Ishikawa (cell line): ENCODE measurements around the gene METRN.
A peak's percentile ranks its signal among the peaks of the same experiment; 100 is the strongest.

Source experiments
- CEBPB ChIP-seq: IDR thresholded peaks from 2 replicates; pipeline ENCODE4 v1.6.1; 2012
- CREB1 ChIP-seq: IDR thresholded peaks from 2 replicates; pipeline ENCODE4 v1.6.1; 2012; ENCODE audit warnings: low read depth
- EGR1 ChIP-seq: IDR thresholded peaks from 2 replicates; pipeline ENCODE4 v1.6.1; 2012
- EP300 ChIP-seq: IDR thresholded peaks from 2 replicates; pipeline ENCODE4 v1.6.1; 2012; ENCODE audit warnings: borderline replicate concordance
- FOXM1 ChIP-seq: IDR thresholded peaks from 2 replicates; pipeline ENCODE4 v1.6.1; 2012; ENCODE audit warnings: low read depth, borderline replicate concordance
- MAX ChIP-seq: IDR thresholded peaks from 2 replicates; pipeline ENCODE4 v1.6.1; 2012
- NFIC ChIP-seq: IDR thresholded peaks from 2 replicates; pipeline ENCODE4 v1.6.1; 2012
- RAD21 ChIP-seq: IDR thresholded peaks from 2 replicates; pipeline ENCODE4 v1.6.1; 2012; ENCODE audit warnings: low read depth
- REST ChIP-seq: IDR thresholded peaks from 2 replicates; pipeline ENCODE4 v1.6.1; 2012; ENCODE audit warnings: low read depth, mild to moderate bottlenecking
- TAF1 ChIP-seq: IDR thresholded peaks from 2 replicates; pipeline ENCODE4 v1.6.1; 2012; ENCODE audit warnings: low read depth, mild to moderate bottlenecking
- TCF12 ChIP-seq: IDR thresholded peaks from 2 replicates; pipeline ENCODE4 v1.6.1; 2012; ENCODE audit warnings: low read depth
- TEAD4 ChIP-seq: IDR thresholded peaks from 2 replicates; pipeline ENCODE4 v1.6.1; 2012
- USF1 ChIP-seq: IDR thresholded peaks from 2 replicates; pipeline ENCODE4 v1.6.1; 2012
- YY1 ChIP-seq: IDR thresholded peaks from 2 replicates; pipeline ENCODE4 v1.6.1; 2012; ENCODE audit warnings: low read depth
- ZBTB7A ChIP-seq: IDR thresholded peaks from 2 replicates; pipeline ENCODE4 v1.6.1; 2012; ENCODE audit warnings: low read depth

The METRN gene

GRCh38 chr16:726438-727290, 11.7 kb downstream of the METRN start, which contains the start of the genes CCDC78 and HAGHL:
TSS of gene CCDC78 (minus strand) at chr16:726443. CDS start at chr16:726367, 76 bp downstream.
TSS of gene HAGHL (plus strand) at chr16:727106. CDS start at chr16:727510, 404 bp downstream.
- 0 out of 2 replicates have a peak, but pooled peaks have one; percentile 13 for TF ChIP-seq ZBTB7A
- TF ChIP-seq TAF1, result no peak; the same call in 1 of the 2 replicates
- TF ChIP-seq RAD21, result no peak
- TF ChIP-seq USF1, result peak; percentile 56

GRCh38 chr16:727291-727977, 12.5 kb downstream of the METRN start:
- 0 out of 2 replicates have a peak, but pooled peaks have one; percentile 22 for TF ChIP-seq ZBTB7A
- no peak for TF ChIP-seq CEBPB
- no peak for TF ChIP-seq TCF12
- peak; percentile 31; the same call in 1 of the 2 replicates for TF ChIP-seq USF1
- peak; percentile 38; the same call in 1 of the 2 replicates for TF ChIP-seq MAX

GRCh38 chr16:728131-728889, 13.4 kb downstream of the METRN start:
- no peak for TF ChIP-seq EGR1
- peak; percentile 59 for TF ChIP-seq USF1
- peak; percentile 20; the same call in 1 of the 2 replicates for TF ChIP-seq NFIC
- peak; percentile 96 for TF ChIP-seq MAX
- TF ChIP-seq EP300, result no peak
- peak; percentile 12; the same call in 1 of the 2 replicates for TF ChIP-seq TEAD4
- TF ChIP-seq TCF12, result peak; percentile 59; the same call in 1 of the 2 replicates

- TF ChIP-seq EP300, result no peak
- TF ChIP-seq MAX, result no peak
- TF ChIP-seq RAD21, result no peak
- TF ChIP-seq TCF12, result no peak
- TF ChIP-seq TAF1, result no peak
- no peak for TF ChIP-seq ZBTB7A
Measured at GRCh38 chr16:728890-729744, 14.2 kb downstream of the METRN start.

GRCh38 chr16:729768-730665, 15.1 kb downstream of the METRN start:
- no peak for TF ChIP-seq TEAD4
- no peak for TF ChIP-seq REST
- TF ChIP-seq ZBTB7A, result no peak
- no peak for TF ChIP-seq USF1
- no peak for TF ChIP-seq TCF12
- no peak for TF ChIP-seq CREB1
- no peak for TF ChIP-seq FOXM1
- no peak for TF ChIP-seq CEBPB
- no peak for TF ChIP-seq MAX
- TF ChIP-seq TAF1, result no peak
- no peak for TF ChIP-seq EGR1
- TF ChIP-seq YY1, result no peak
- TF ChIP-seq EP300, result no peak
- TF ChIP-seq NFIC, result no peak
- TF ChIP-seq RAD21, result no peak
